Right cardiac atrium (tissue), 5 donors: ENCODE measurements around the gene MROH8. TPM values are rescaled to one million over a fixed set of nuclear protein-coding genes. Genes with fewer than 3 reads are reported as not detected.
A peak's percentile ranks its signal among the peaks of the same experiment; 100 is the strongest.

Source experiments
- ATAC-seq, 2 donors: fragments of 200-7000 bp; cut with Tn5 transposase; one replicate each; pipeline versions ENCODE4 v1.8.0 to v1.9.1; 2020; ENCODE audit warnings: moderate library complexity in 2 of 2, mild to moderate bottlenecking in 1 of 2
- DNase-seq, 3 donors: peaks; one replicate each; pipeline ENCODE4 v3.0.0-alpha.2; 2020
- H3K27ac ChIP-seq: one replicate; pipeline ENCODE4 v1.5.1; 2013; ENCODE audit warnings: mild to moderate bottlenecking, low read length, control low read depth, moderate library complexity
- H3K27me3 ChIP-seq: one replicate; pipeline ENCODE4 v1.6.1; 2013; ENCODE audit not compliant: control insufficient read depth, insufficient read depth
- H3K4me1 ChIP-seq: one replicate; pipeline ENCODE4 v1.6.1; 2013; ENCODE audit warnings: low read length; ENCODE audit not compliant: control insufficient read depth, insufficient read depth
- H3K4me3 ChIP-seq: one replicate; pipeline ENCODE4 v1.5.1; 2013; ENCODE audit warnings: low read length, control low read depth
- H3K9me3 ChIP-seq: one replicate; pipeline ENCODE4 v1.6.1; 2013; ENCODE audit warnings: low read length; ENCODE audit not compliant: control insufficient read depth
- WGBS: extraction: QIAGEN DNeasy Blood & Tissue Kit; methylation state at CpG from one replicate; pipeline ENCODE4 v1.1.7; 2013; 5-methylcytosine and 5-hydroxymethylcytosine counted together
- intact Hi-C, 4 donors: fragments of 100-400 bp; cut with DNase I; formaldehyde crosslinking; loops; one replicate each; pipeline versions ENCODE4 v1.11.0 to v1.14.0; 2022 to 2023
- polyA plus RNA-seq: library from polyadenylated mRNA; stranded (reverse); fragments of 200-250 nt; gene quantifications from one replicate; pipeline ENCODE4 v1.2.3, GENCODE V29; 2013
- total RNA-seq, 4 donors: library from RNA; stranded (reverse); fragmentation: NEBNext Ultra II Directional; extraction: Animal tissue kit (Norgen Biotek cat#: 25700); gene quantifications; one replicate each; pipeline ENCODE4 v1.2.1, GENCODE V29; 2021
- donor health status: healthy with polysubstance abuse.
- donor health status: DM: no; HTN: yes; CAD: no.
- donor health status: DM: no; HTN: no; CAD: no.
- donor health status: DM: no; HTN: yes; CAD: no; lungs with severe emphysema.
- donor health status: DM: yes; HTN: yes; CAD: no.

The MROH8 gene
- total and polyA plus RNA-seq, 5 donors: 3.8 to 8.4 (median 6.3) TPM

DNA sequence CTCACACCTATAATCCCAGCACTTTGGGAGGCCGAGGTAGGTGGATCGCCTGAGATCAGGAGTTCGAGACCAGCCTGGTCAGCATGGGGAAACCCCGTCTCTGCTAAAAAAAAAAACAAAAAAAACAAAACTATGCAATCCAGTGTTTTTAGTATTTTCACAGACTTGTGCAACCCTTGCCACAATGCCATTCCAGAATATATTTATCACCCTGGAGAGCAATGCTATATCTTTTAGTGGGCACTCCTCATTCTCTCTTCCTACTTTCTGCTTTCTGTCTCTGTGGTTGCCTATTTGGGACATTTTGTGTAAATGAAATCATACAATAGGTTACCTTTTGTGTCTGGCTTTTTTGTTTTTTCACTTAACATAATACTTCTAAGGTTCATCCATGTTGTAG, 39.1 kb upstream of the MROH8 start:
- Histone ChIP-seq H3K27ac (no peak overlapping the region), H3K9me3 (no peaks in the 10 kb centered on the region), H3K27me3 (no peaks in the 10 kb centered on the region), H3K4me3 (no peak overlapping the region), H3K4me1 (no peaks in the 10 kb centered on the region)
- intact Hi-C loops: no loop called here
- WGBS: 96% methylated on average over 4 of the region's 4 CpGs
- ATAC-seq (no peak), DNase-seq (no peak)

DNA sequence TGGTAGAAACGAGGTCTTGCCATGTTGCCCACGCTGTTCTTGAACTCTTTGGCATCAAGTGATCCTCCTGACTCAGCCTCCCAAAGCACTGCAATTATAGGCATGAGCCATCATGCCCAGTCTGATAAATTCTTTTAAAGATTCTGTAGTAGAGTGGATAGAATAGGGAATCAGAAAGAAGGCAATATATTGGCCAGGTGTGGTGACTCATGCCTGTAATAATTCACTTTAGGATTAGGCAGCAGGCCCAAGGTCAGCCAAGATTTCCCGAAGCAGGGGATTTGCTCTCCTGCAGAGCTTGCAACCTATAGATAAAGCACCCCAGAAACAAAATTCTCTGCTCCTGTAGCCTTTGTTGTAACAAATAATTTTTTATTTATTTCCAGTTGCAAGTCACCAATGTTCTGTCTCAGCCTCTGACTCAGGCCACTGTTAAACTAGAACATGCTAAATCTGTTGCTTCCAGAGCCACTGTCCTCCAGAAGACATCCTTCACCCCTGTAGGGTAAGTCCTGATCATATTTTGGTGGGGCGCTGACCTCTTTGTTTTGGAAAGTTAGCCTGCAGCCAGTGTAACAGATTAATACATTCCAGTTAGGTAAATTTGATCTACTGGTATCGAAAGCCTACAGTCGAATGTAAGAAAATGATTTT, 30.4 kb upstream of the MROH8 start:
- Histone ChIP-seq H3K27me3 (no peaks in the 10 kb centered on the region), H3K9me3 (no peaks in the 10 kb centered on the region), H3K4me3 (no peak overlapping the region), H3K27ac (no peak overlapping the region), H3K4me1 (no peaks in the 10 kb centered on the region)
- ATAC-seq (no peak), DNase-seq (no peak)
- intact Hi-C loops: no loop called here
- WGBS: 92% methylated on average over 6 of the region's 6 CpGs

DNA sequence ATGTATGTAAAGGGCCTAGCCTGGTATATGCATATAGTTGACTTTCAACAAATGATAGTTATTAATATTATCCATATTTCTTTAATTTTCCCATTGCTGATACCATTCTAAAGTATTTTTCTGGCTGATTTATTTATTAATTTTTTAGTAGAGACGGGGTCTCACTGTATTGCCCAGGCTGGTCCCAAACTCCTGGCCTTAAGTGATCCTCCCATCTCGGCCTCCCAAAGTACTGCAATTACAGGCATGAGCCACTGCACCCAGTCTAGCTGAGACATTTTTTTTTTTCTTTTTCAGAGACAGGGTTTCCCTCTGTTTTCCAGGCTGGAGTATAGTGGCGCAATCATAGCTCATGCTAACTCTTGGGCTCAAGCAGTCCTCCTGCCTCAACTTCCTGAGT, 29.8 kb upstream of the MROH8 start:
- ATAC-seq: no peak
- Histone ChIP-seq H3K9me3 (no peaks in the 10 kb centered on the region), H3K27ac (no peak overlapping the region), H3K4me3 (no peak overlapping the region), H3K27me3 (no peaks in the 10 kb centered on the region), H3K4me1 (no peaks in the 10 kb centered on the region)
- intact Hi-C loops: no loop called here
- DNase-seq: no peak
- WGBS: 96% methylated on average over 3 of the region's 3 CpGs

DNA sequence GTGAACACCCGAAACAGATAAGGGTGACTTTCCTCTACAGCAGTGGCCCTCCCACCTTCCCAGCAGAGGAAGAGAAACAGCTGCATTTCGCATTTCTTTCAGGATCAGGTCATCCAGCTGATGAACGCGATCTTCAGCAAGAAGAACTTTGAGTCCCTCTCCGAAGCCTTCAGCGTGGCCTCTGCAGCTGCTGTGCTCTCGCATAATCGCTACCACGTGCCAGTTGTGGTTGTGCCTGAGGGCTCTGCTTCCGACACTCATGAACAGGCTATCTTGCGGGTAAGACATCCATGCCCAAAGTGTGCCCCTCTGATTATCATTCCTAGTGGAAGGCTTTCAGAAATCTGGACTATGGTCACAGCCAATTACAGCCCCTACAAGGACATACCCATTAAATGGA, 27.8 kb upstream of the MROH8 start:
- H3K4me3 ChIP-seq: no peak overlapping the region
- DNase-seq (no peak), ATAC-seq (no peak)
- 83% methylated on average over 11 of the region's 11 CpGs for WGBS
- H3K27ac ChIP-seq: no peak overlapping the region
- H3K9me3 ChIP-seq: no peaks in the 10 kb centered on the region
- no peaks in the 10 kb centered on the region for H3K4me1 ChIP-seq
- intact Hi-C loops: no loop called here
- no peaks in the 10 kb centered on the region for H3K27me3 ChIP-seq

DNA sequence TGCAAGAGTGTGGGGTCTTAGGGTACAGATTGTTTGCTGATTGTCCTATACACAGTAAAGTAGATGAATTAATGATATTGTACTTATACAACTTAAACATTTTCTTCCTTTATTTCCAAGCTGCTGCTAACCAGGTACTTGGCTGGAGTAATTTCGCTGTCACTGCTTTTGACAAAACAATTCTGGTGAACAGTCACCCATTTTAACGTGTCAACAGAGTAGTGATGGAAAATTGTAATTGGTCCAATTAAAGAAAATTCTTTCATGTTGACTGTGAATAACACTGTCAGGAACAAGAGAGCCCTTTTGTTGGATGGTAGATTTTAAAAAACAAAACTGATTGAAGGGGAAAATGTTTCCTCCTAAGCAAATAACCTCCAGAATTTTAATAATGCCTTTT, 26.4 kb upstream of the MROH8 start:
- Histone ChIP-seq H3K4me1 (no peaks in the 10 kb centered on the region), H3K27me3 (no peaks in the 10 kb centered on the region), H3K4me3 (no peak overlapping the region), H3K27ac (no peak overlapping the region), H3K9me3 (no peaks in the 10 kb centered on the region)
- no peak for ATAC-seq
- DNase-seq: no peak
- 54% methylated on average over 2 of the region's 2 CpGs for WGBS
- intact Hi-C loops: no loop called here

DNA sequence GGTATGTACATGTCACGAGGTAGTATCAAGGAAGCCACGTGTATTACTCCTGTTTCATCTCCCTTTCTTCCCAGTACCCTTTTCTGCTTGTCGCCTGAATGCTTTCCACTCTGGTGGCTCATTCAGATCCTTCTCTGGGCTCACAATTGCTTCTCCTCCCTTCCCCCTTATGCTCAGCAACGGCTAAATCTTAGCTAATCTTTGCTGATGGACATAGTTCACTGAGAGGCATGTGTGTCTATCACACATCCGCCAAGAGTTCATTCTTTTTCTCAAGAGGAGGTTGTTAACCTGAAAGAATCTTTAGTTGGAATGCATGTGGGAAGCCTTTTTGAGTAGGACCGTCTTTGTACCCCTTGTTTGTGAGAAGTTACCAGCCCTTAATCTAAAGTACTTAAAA, 25.8 kb upstream of the MROH8 start:
- intact Hi-C loops: no loop called here
- H3K27me3 ChIP-seq: no peaks in the 10 kb centered on the region
- ATAC-seq (no peak), DNase-seq (no peak)
- H3K27ac ChIP-seq: no peak overlapping the region
- H3K4me3 ChIP-seq: no peak overlapping the region
- no peaks in the 10 kb centered on the region for H3K4me1 ChIP-seq
- no peaks in the 10 kb centered on the region for H3K9me3 ChIP-seq
- 65% methylated on average over 6 of the region's 6 CpGs for WGBS

DNA sequence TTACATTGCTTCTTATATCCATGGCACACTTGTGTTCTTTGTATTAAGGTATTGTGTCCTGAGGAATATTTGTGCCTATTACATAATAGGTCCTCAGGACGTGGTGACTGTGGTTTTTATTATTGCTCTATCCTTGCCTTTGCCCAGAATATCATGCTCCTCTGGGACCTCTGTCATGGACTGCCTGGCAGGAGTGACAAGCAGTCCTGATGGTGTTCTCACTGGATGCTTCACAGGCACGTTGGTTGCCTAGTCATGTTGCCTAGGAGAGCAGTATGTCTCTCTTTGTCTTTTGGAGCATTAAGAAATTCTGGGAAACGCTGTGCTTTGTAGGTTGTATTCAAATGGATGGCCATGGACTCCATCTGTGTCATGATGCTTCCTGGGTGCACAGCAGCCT, 24.7 kb upstream of the MROH8 start:
- Histone ChIP-seq H3K27ac (no peak overlapping the region), H3K4me3 (no peak overlapping the region), H3K27me3 (no peaks in the 10 kb centered on the region), H3K9me3 (no peaks in the 10 kb centered on the region), H3K4me1 (no peaks in the 10 kb centered on the region)
- ATAC-seq (no peak), DNase-seq (no peak)
- intact Hi-C loops: loop anchor here in 2 of 4 donors (5.0 kb wide), 1 partner anchor 328 kb away; no protein-coding TSS in a partner anchor
- 69% methylated on average over 3 of the region's 3 CpGs for WGBS

DNA sequence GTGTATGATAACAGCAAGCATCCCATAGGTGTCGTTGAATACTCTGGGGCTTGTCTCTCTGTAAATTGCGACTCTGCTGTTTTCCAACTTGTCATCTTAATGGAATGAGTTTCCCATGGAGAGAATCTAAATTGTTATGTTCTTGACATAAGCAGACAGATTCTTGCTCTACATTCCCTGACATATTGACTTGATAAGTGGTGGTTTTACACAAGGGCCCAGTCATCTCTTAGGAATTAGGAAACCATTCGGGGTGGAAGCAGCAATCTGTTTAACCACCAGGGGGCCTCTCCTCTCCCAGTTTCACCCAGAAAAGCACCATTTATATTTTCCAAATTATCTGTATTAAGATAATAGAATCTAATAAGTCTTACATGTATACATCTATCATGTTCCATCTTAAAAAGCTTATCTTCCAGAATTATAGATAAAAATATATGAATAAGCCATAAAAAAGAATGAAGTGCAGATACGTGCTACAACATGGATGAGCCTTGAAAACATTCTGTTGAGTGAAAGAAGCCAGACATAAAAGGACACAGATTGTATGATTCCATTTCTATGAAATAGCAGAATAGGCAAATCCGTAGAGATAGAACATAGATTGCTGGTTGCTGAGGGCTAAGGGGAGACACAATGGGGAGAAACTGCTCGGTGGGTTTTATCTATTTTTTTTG, 23.1 kb upstream of the MROH8 start:
- intact Hi-C loops: loop anchor here in 2 of 4 donors (5.0 kb wide), 1 partner anchor 330 kb away; no protein-coding TSS in a partner anchor
- Histone ChIP-seq H3K27ac (no peak overlapping the region), H3K4me1 (no peaks in the 10 kb centered on the region), H3K27me3 (no peaks in the 10 kb centered on the region), H3K4me3 (no peak overlapping the region), H3K9me3 (no peaks in the 10 kb centered on the region)
- peak in 1 of 3 donors; percentile 64 for DNase-seq
- WGBS: 49% methylated on average over 6 of the region's 6 CpGs
- peak in 1 of 2 donors; percentile 68 for ATAC-seq

DNA sequence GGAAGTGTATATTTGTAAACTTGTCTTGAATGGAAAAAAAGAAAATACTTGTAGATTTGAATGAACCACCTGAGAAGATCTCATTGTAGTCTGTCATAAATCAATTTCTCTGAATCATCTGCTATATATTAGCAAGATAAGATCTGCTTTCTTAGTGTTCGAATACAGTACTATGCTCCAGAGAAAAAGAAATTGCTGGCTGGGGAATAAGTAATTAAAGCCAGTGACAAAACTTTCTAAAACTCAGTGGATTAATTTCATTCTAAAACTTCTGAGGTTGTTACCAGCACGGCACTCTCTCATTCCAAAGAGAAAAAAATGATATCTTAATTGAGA, 22.4 kb upstream of the MROH8 start:
- WGBS: 62% methylated on average over 2 of the region's 2 CpGs
- DNase-seq (no peak), ATAC-seq (no peak)
- no peak overlapping the region for H3K4me3 ChIP-seq
- H3K4me1 ChIP-seq: no peaks in the 10 kb centered on the region
- H3K27me3 ChIP-seq: no peaks in the 10 kb centered on the region
- intact Hi-C loops: loop anchor here in 2 of 4 donors (5.0 kb wide), 1 partner anchor 331 kb away; no protein-coding TSS in a partner anchor
- H3K9me3 ChIP-seq: no peaks in the 10 kb centered on the region
- no peak overlapping the region for H3K27ac ChIP-seq

DNA sequence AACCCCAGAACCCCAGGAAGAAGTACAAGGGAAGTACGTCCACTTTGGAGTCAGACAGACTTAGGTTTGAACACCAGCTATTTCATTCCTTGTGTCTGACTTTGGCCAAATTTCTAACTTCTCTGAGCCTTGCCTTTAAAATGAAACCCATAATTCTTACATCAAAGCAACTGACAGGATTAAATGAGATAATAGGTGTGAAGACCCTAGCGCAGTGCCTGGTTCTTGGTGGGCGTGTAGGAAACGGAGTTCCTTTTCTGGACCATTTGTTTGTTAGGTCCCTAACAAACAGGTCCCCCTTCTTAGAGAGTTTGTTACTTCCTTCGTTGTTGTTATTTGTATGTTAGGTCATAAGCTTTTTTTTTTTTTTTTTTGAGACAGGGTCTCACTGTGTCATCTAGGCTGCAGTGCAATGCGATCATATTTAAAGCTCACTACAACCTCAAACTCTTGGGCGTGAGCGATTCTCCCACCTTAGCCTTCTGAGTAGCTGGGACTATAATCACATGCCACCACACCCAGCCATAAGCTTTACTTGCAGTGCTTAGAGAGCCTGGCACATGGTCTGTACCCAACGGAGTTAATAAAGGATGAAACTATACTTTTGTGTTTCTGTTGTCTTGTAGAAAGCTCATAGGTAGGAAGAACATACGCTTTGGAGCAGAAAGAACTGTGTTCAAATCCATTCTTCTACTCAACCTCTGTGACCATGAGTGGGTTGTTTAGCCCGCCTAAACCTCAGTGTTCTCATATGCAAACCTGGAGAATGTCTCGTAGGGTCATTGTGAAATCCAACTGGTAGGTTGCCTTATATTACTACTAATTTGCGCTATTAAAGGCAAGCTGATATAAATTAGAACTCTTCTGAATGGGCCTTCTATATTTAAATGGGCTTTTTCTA, 21.8 kb upstream of the MROH8 start:
- H3K27me3 ChIP-seq: no peaks in the 10 kb centered on the region
- DNase-seq (no peak), ATAC-seq (no peak)
- H3K4me3 ChIP-seq: no peak overlapping the region
- WGBS: 94% methylated on average over 13 of the region's 13 CpGs
- intact Hi-C loops: loop anchor here in 2 of 4 donors (5.0 kb wide), 1 partner anchor 331 kb away; no protein-coding TSS in a partner anchor
- H3K4me1 ChIP-seq: no peaks in the 10 kb centered on the region
- H3K27ac ChIP-seq: no peak overlapping the region
- no peaks in the 10 kb centered on the region for H3K9me3 ChIP-seq

DNA sequence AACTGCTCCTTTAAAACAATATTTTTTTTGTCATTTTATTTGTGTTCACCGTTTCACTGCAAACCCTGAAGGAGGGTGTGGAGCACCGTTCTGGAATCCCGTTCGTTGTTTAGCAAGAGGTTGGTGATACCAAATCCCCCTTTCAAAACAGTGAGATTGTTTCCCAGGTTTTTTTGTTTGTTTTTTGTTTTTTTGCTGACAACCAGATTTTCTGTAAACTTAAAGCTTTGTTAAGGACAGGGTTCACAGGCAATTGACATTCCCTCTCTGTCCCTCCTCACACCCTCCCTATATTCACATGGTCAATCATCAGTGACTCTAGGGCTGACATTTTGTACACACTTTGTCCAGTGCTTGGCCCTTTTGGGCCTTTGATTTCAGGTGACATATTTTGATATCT, 21.0 kb upstream of the MROH8 start:
- ATAC-seq (no peak), DNase-seq (no peak)
- Histone ChIP-seq H3K4me1 (no peaks in the 10 kb centered on the region), H3K27ac (no peak overlapping the region), H3K9me3 (no peaks in the 10 kb centered on the region), H3K4me3 (no peak overlapping the region), H3K27me3 (no peaks in the 10 kb centered on the region)
- 92% methylated on average over 4 of the region's 4 CpGs for WGBS
- intact Hi-C loops: loop anchor here in 2 of 4 donors (5.0 kb wide), 1 partner anchor 332 kb away; no protein-coding TSS in a partner anchor
